CD14-positive monocyte (primary cell): ENCODE results near the gene ZBTB32. TPM values are rescaled to one million over a fixed set of nuclear protein-coding genes. Genes with fewer than 3 reads are reported as not detected.

Experiments used
- DNase-seq, 3 donors: peaks; one replicate each; pipeline ENCODE4 v3.0.0-alpha.2; 2011 to 2022
- H2AFZ ChIP-seq: 2 replicates; pipeline ENCODE4 v1.6.0; 2012; ENCODE audit warnings: mild to moderate bottlenecking, low read depth, low read length, inconsistent platforms; ENCODE audit not compliant: insufficient read depth, poor library complexity, severe bottlenecking
- H3K27ac ChIP-seq, 2 donors: 1 replicate in 1 of 2; 2 replicates in 1 of 2; pipeline ENCODE4 v1.5.1; 2012 to 2013; ENCODE audit warnings: low read length in 2 of 2, control low read depth in 1 of 2, inconsistent platforms in 1 of 2, low read depth in 1 of 2, mild to moderate bottlenecking in 1 of 2
- H3K27me3 ChIP-seq, 2 donors: one replicate each; pipeline versions ENCODE4 v1.6.0 to v1.6.1; 2011 to 2013; ENCODE audit warnings: low read length in 2 of 2; ENCODE audit not compliant: control insufficient read depth in 2 of 2, insufficient read depth in 2 of 2
- H3K36me3 ChIP-seq, 2 donors: replicated peaks in 1 of 2; 1 replicate in 1 of 2; 2 replicates in 1 of 2; pipeline versions ENCODE4 v1.5.1 to v1.6.1; 2012 to 2013; ENCODE audit warnings: low read length in 2 of 2, control low read depth in 1 of 2, inconsistent platforms in 1 of 2, mild to moderate bottlenecking in 1 of 2; ENCODE audit not compliant: insufficient read depth in 2 of 2, control insufficient read depth in 1 of 2
- H3K4me1 ChIP-seq, 2 donors: 1 replicate in 1 of 2; 2 replicates in 1 of 2; pipeline versions ENCODE4 v1.5.1 to v1.6.1; 2012 to 2013; ENCODE audit warnings: low read length in 2 of 2, control low read depth in 1 of 2, inconsistent platforms in 1 of 2, mild to moderate bottlenecking in 1 of 2, moderate library complexity in 1 of 2; ENCODE audit not compliant: insufficient read depth in 2 of 2, control insufficient read depth in 1 of 2
- H3K4me2 ChIP-seq: replicated peaks from 2 replicates; pipeline ENCODE3; 2012; ENCODE audit warnings: low read length, moderate library complexity, mild to moderate bottlenecking; ENCODE audit not compliant: poor library complexity, severe bottlenecking; ENCODE audit errors: extremely low read depth
- H3K4me3 ChIP-seq, 3 experiments: fragments of 200-600 bp in 1 of 3; sonication (generic) in 1 of 3; replicated peaks in 1 of 3; 1 replicate in 2 of 3; 2 replicates in 1 of 3; pipeline ENCODE4 v1.5.1; 2011 to 2013; ENCODE audit warnings: low read length in 3 of 3, mild to moderate bottlenecking in 3 of 3, control low read depth in 2 of 3, low read depth in 2 of 3, inconsistent platforms in 1 of 3, moderate library complexity in 1 of 3
- H3K79me2 ChIP-seq: 2 replicates; pipeline ENCODE4 v1.6.0; 2012; ENCODE audit warnings: mild to moderate bottlenecking, control low read depth, inconsistent platforms, low read length, moderate library complexity; ENCODE audit not compliant: insufficient read depth
- H3K9ac ChIP-seq: 2 replicates; pipeline ENCODE4 v1.6.0; 2017; ENCODE audit warnings: low read length, mild to moderate bottlenecking; ENCODE audit not compliant: insufficient read depth, poor library complexity, severe bottlenecking
- H3K9me3 ChIP-seq, 2 donors: replicated peaks in 1 of 2; 1 replicate in 1 of 2; 2 replicates in 1 of 2; pipeline versions ENCODE4 v1.5.1 to v1.6.1; 2012 to 2013; ENCODE audit warnings: low read length in 2 of 2, control low read depth in 1 of 2; ENCODE audit not compliant: control insufficient read depth in 1 of 2, insufficient read depth in 1 of 2
- H4K20me1 ChIP-seq: 2 replicates; pipeline ENCODE4 v1.6.0; 2012; ENCODE audit warnings: mild to moderate bottlenecking, low read length, control low read depth, moderate library complexity; ENCODE audit not compliant: insufficient read depth
- H3K27ac Mint-ChIP-seq, 7 donors: one replicate each; pipeline ENCODE4 v1.8.0; 2020; ENCODE audit warnings: mild to moderate bottlenecking in 7 of 7, mixed read lengths in 7 of 7, moderate library complexity in 6 of 7, inconsistent platforms in 2 of 7
- H3K27me3 Mint-ChIP-seq, 3 donors: one replicate each; pipeline ENCODE4 v1.8.0; 2021 to 2022; ENCODE audit warnings: low read depth in 3 of 3, mild to moderate bottlenecking in 3 of 3, mixed read lengths in 3 of 3, moderate library complexity in 3 of 3, inconsistent platforms in 1 of 3
- H3K36me3 Mint-ChIP-seq, 2 donors: one replicate each; pipeline ENCODE4 v1.8.0; 2020; ENCODE audit warnings: mixed read lengths in 2 of 2, inconsistent platforms in 1 of 2, mild to moderate bottlenecking in 1 of 2
- H3K4me1 Mint-ChIP-seq: one replicate; pipeline ENCODE4 v1.8.0; 2020; ENCODE audit warnings: mild to moderate bottlenecking, mixed read lengths
- H3K4me3 Mint-ChIP-seq, 2 donors: one replicate each; pipeline ENCODE4 v1.8.0; 2020; ENCODE audit warnings: mild to moderate bottlenecking in 2 of 2, mixed read lengths in 2 of 2, moderate library complexity in 1 of 2
- H3K9me3 Mint-ChIP-seq, 7 donors: one replicate each; pipeline ENCODE4 v1.8.0; 2020 to 2022; ENCODE audit warnings: mixed read lengths in 7 of 7, mild to moderate bottlenecking in 6 of 7, moderate library complexity in 6 of 7, inconsistent platforms in 2 of 7
- CTCF ChIP-seq: fragments of 200-600 bp; IDR thresholded peaks from one replicate; pipeline ENCODE4 v1.8.0; 2022; ENCODE audit warnings: antibody characterized with exemption, mild to moderate bottlenecking
- WGBS: methylation state at CpG from one replicate; pipeline ENCODE4 v1.1.5; 2013; ENCODE audit warnings: missing lambda C conversion rate; ENCODE audit not compliant: insufficient coverage; 5-methylcytosine and 5-hydroxymethylcytosine counted together
- intact Hi-C, 2 donors: fragments of 100-400 bp; cut with micrococcal nuclease; formaldehyde crosslinking; loops; one replicate each; pipeline versions ENCODE4 v1.15.0 to v1.15.1; 2023
- polyA plus RNA-seq, 3 donors: library from polyadenylated mRNA; depleted of rRNA in 1 of 3; unstranded in 2 of 3; stranded (reverse) in 1 of 3; fragments of 300-500 nt in 2 of 3; fragments of >200 nt in 1 of 3; fragmentation: Illumina TruSeq in 2 of 3; gene quantifications; 1 replicate in 2 of 3; 2 replicates in 1 of 3; pipeline ENCODE4 v1.2.3, GENCODE V29; 2012 to 2021

The ZBTB32 gene
- polyA plus RNA-seq, 3 donors = 0.05 TPM; not detected in 2

- WGBS = over 99% methylated on average over 14 of the region's 14 CpGs
- H3K4me3 ChIP-seq = no peak overlapping the region
- H3K4me1 ChIP-seq = peaks cover 11 to 18% of the 10 kb centered on the region in 2 donors
- no peak overlapping the region for H3K4me2 ChIP-seq
- H3K4me1 Mint-ChIP-seq = peaks cover 15% of the 10 kb centered on the region
- TF ChIP-seq CTCF = no peak
- no peak overlapping the region for H2AFZ ChIP-seq
- peaks cover 33% of the 10 kb centered on the region for H3K79me2 ChIP-seq
- no peak for DNase-seq
- H3K27me3 ChIP-seq = no peaks in the 10 kb centered on the region
- peak overlapping the region in 1 of 2 donors; percentile 16 for H3K4me3 Mint-ChIP-seq
- H3K9me3 Mint-ChIP-seq = no peaks in the 10 kb centered on the region
- H4K20me1 ChIP-seq = peaks cover 51% of the 10 kb centered on the region
- H3K27ac ChIP-seq = no peak overlapping the region
- H3K9me3 ChIP-seq = no peaks in the 10 kb centered on the region
- H3K27me3 Mint-ChIP-seq = peaks cover 0 to 2% (median 1%) of the 10 kb centered on the region in 3 donors
- intact Hi-C loops = no loop called here
- peak overlapping the region in 4 of 7 donors; percentile 32 to 46 (median 36) for H3K27ac Mint-ChIP-seq
- H3K36me3 ChIP-seq = peaks cover 70 to 81% of the 10 kb centered on the region in 2 donors
- no peak overlapping the region for H3K9ac ChIP-seq
- H3K36me3 Mint-ChIP-seq = peaks cover 63 to 73% of the 10 kb centered on the region in 2 donors
Observed at GRCh38 chr19:35722461-35722860, 18.1 kb downstream of the ZBTB32 start.

- Histone ChIP-seq H2AFZ (no peak overlapping the region), H3K4me3 (no peak overlapping the region), H3K79me2 (peaks cover 33% of the 10 kb centered on the region), H3K27me3 (no peaks in the 10 kb centered on the region), H3K9me3 (no peaks in the 10 kb centered on the region), H3K4me1 (peaks cover 11 to 18% of the 10 kb centered on the region in 2 donors), H3K4me2 (no peak overlapping the region), H4K20me1 (peaks cover 56% of the 10 kb centered on the region), H3K36me3 (peaks cover 75 to 85% of the 10 kb centered on the region in 2 donors), H3K9ac (no peak overlapping the region), H3K27ac (no peak overlapping the region)
- peak overlapping the region in 1 of 7 donors; percentile 55 for H3K27ac Mint-ChIP-seq
- H3K9me3 Mint-ChIP-seq = no peaks in the 10 kb centered on the region
- DNase-seq = peak in 1 of 3 donors; percentile 3
- intact Hi-C loops = no loop called here
- H3K36me3 Mint-ChIP-seq = peaks cover 68 to 78% of the 10 kb centered on the region in 2 donors
- TF ChIP-seq CTCF = no peak
- H3K4me3 Mint-ChIP-seq = no peak overlapping the region
- 100% methylated on average over 6 of the region's 16 CpGs for WGBS
- peaks cover 0 to 2% (median 1%) of the 10 kb centered on the region in 3 donors for H3K27me3 Mint-ChIP-seq
- peaks cover 15% of the 10 kb centered on the region for H3K4me1 Mint-ChIP-seq
Observed at GRCh38 chr19:35722897-35723296, 18.5 kb downstream of the ZBTB32 start.
